Esophagus muscularis mucosa (tissue), 4 donors: Measurements from ENCODE around the gene LPAR3. TPM values are rescaled to one million over a fixed set of nuclear protein-coding genes. Genes with fewer than 3 reads are reported as not detected.

Experiments used
- DNase-seq: peaks from one replicate; pipeline ENCODE4 v3.0.0-alpha.2; 2017; ENCODE audit errors: extremely low spot score
- H3K27ac ChIP-seq, 4 donors: fragments of 200-600 bp; sonication (generic); replicated peaks in 1 of 4; 1 replicate in 3 of 4; 2 replicates in 1 of 4; pipeline ENCODE4 v1.5.1; 2016 to 2019; ENCODE audit warnings: mild to moderate bottlenecking in 1 of 4
- H3K27me3 ChIP-seq, 4 donors: fragments of 200-600 bp; sonication (generic); one replicate each; pipeline versions ENCODE4 v1.5.1 to v1.6.0; 2016 to 2019
- H3K36me3 ChIP-seq, 4 donors: fragments of 200-600 bp; sonication (generic); one replicate each; pipeline ENCODE4 v1.5.1; 2016 to 2019
- H3K4me1 ChIP-seq, 4 donors: fragments of 200-600 bp; sonication (generic); one replicate each; pipeline ENCODE4 v1.5.1; 2016 to 2019
- H3K4me3 ChIP-seq, 4 donors: fragments of 200-600 bp; sonication (generic); 1 replicate in 2 of 4; 2 replicates in 2 of 4; pipeline ENCODE4 v1.5.1; 2016 to 2019; ENCODE audit warnings: mild to moderate bottlenecking in 4 of 4, moderate library complexity in 1 of 4
- H3K9me3 ChIP-seq, 4 donors: fragments of 200-600 bp; sonication (generic); 1 replicate in 3 of 4; 2 replicates in 1 of 4; pipeline ENCODE4 v1.5.1; 2016 to 2019
- CTCF ChIP-seq, 3 experiments: fragments of 200-600 bp in 2 of 3; fragments of 450-650 bp in 1 of 3; sonication (generic) in 2 of 3; IDR thresholded peaks; one replicate each; pipeline ENCODE4 v1.5.1; 2017 to 2019; ENCODE audit warnings: antibody characterized with exemption in 3 of 3, mild to moderate bottlenecking in 2 of 3, moderate library complexity in 1 of 3
- EP300 ChIP-seq: sonication (generic); formaldehyde crosslinking; IDR thresholded peaks from one replicate; pipeline ENCODE4 v1.6.1; 2017; ENCODE audit warnings: antibody characterized with exemption
- POLR2A ChIP-seq: fragments of 450-650 bp; IDR thresholded peaks from one replicate; pipeline ENCODE4 v1.6.1; 2017; ENCODE audit warnings: antibody characterized with exemption, moderate library complexity, mild to moderate bottlenecking, low read depth
- POLR2AphosphoS5 ChIP-seq, 2 donors: sonication (generic); formaldehyde crosslinking; IDR thresholded peaks; one replicate each; pipeline ENCODE4 v1.6.1; 2017; ENCODE audit warnings: antibody characterized with exemption in 2 of 2
- WGBS: methylation state at CpG from one replicate; pipeline ENCODE4 v1.1.5; 2018; 5-methylcytosine and 5-hydroxymethylcytosine counted together
- intact Hi-C: fragments of 100-400 bp; cut with DNase I; formaldehyde crosslinking; loops from one replicate; pipeline ENCODE4 v1.15.1; 2023
- total RNA-seq, 4 donors: library from RNA; depleted of rRNA; stranded (reverse); fragments of >200 nt; gene quantifications; one replicate each; pipeline versions ENCODE4 v1.1.0 to v1.2.1, GENCODE V29; 2016

Gene LPAR3
- total RNA-seq, 4 donors from 2014 or later: 0.19 to 0.33 TPM; not detected in 2

GRCh38 chr1:84827976-84828375 lies 65.0 kb downstream of the LPAR3 start:
- Histone ChIP-seq H3K27ac (no peak overlapping the region), H3K9me3 (no peaks in the 10 kb centered on the region), H3K4me1 (no peaks in the 10 kb centered on the region), H3K4me3 (no peak overlapping the region), H3K36me3 (no peaks in the 10 kb centered on the region), H3K27me3 (no peaks in the 10 kb centered on the region)
- intact Hi-C loops: no loop called here
- no peak for TF ChIP-seq POLR2A
- TF ChIP-seq POLR2AphosphoS5 (IDR thresholded peaks at IDR 0.05): no peak
- no peak for TF ChIP-seq CTCF (IDR thresholded peaks at IDR 0.05)
- no peak for TF ChIP-seq EP300
- WGBS: 80% methylated on average over 3 of the region's 3 CpGs
- DNase-seq: no peak

- intact Hi-C loops: no loop called here
- TF ChIP-seq POLR2A (no peak), CTCF (IDR thresholded peaks at IDR 0.05) (no peak), POLR2AphosphoS5 (IDR thresholded peaks at IDR 0.05) (no peak), EP300 (no peak)
- H3K36me3 ChIP-seq: no peaks in the 10 kb centered on the region
- DNase-seq: no peak
- 87% methylated on average over 3 of the region's 3 CpGs for WGBS
- H3K4me3 ChIP-seq: no peak overlapping the region
- H3K4me1 ChIP-seq: no peaks in the 10 kb centered on the region
- no peaks in the 10 kb centered on the region for H3K27me3 ChIP-seq
- no peaks in the 10 kb centered on the region for H3K9me3 ChIP-seq
- no peak overlapping the region for H3K27ac ChIP-seq
Observed at GRCh38 chr1:84827555-84827954, 65.5 kb downstream of the LPAR3 start.

GRCh38 chr1:84825161-84825560 lies 67.8 kb downstream of the LPAR3 start:
- H3K27me3 ChIP-seq: no peaks in the 10 kb centered on the region
- intact Hi-C loops: no loop called here
- H3K9me3 ChIP-seq: no peaks in the 10 kb centered on the region
- no peak overlapping the region for H3K27ac ChIP-seq
- no peaks in the 10 kb centered on the region for H3K4me1 ChIP-seq
- no peaks in the 10 kb centered on the region for H3K36me3 ChIP-seq
- TF ChIP-seq CTCF (IDR thresholded peaks at IDR 0.05) (no peak), POLR2AphosphoS5 (IDR thresholded peaks at IDR 0.05) (no peak), EP300 (no peak), POLR2A (no peak)
- 56% methylated on average over 3 of the region's 3 CpGs for whole genome bisulfite sequencing
- DNase-seq: no peak
- no peak overlapping the region for H3K4me3 ChIP-seq

GRCh38 chr1:84823991-84824390 lies 69.0 kb downstream of the LPAR3 start:
- Histone ChIP-seq H3K27ac (no peak overlapping the region), H3K4me3 (no peak overlapping the region), H3K27me3 (no peaks in the 10 kb centered on the region), H3K9me3 (no peaks in the 10 kb centered on the region), H3K36me3 (no peaks in the 10 kb centered on the region), H3K4me1 (no peaks in the 10 kb centered on the region)
- TF ChIP-seq EP300: no peak
- TF ChIP-seq POLR2A: no peak
- TF ChIP-seq POLR2AphosphoS5 (IDR thresholded peaks at IDR 0.05): no peak
- TF ChIP-seq CTCF (IDR thresholded peaks at IDR 0.05): no peak
- 94% methylated on average over 1 of the region's 1 CpG for WGBS
- no peak for DNase-seq
- intact Hi-C loops: no loop called here

- H3K4me1 ChIP-seq: no peaks in the 10 kb centered on the region
- H3K27ac ChIP-seq: no peak overlapping the region
- TF ChIP-seq EP300: no peak
- TF ChIP-seq POLR2A: no peak
- no peak for TF ChIP-seq CTCF (IDR thresholded peaks at IDR 0.05)
- no peak for TF ChIP-seq POLR2AphosphoS5 (IDR thresholded peaks at IDR 0.05)
- DNase-seq: no peak
- no peaks in the 10 kb centered on the region for H3K36me3 ChIP-seq
- intact Hi-C loops: no loop called here
- no peak overlapping the region for H3K4me3 ChIP-seq
- H3K27me3 ChIP-seq: no peaks in the 10 kb centered on the region
- no peaks in the 10 kb centered on the region for H3K9me3 ChIP-seq
Observed at GRCh38 chr1:84823511-84823910, 69.5 kb downstream of the LPAR3 start.
